Measurements from ENCODE around the gene GRIP2.

The GRIP2 gene

GRCh38 chr3:14561051-14561960, 21.2 kb upstream of the GRIP2 start:
- DNase-seq: no peak

GRCh38 chr3:14560110-14560509, 20.0 kb upstream of the GRIP2 start:
- no peak for DNase-seq

- no peak for DNase-seq
Measured at GRCh38 chr3:14558029-14558428, 17.9 kb upstream of the GRIP2 start.

- no peak for DNase-seq
Measured at GRCh38 chr3:14555835-14556234, 15.7 kb upstream of the GRIP2 start.

- DNase-seq: no peak
Measured at GRCh38 chr3:14554715-14555114, 14.6 kb upstream of the GRIP2 start.

- no peak for DNase-seq
Measured at GRCh38 chr3:14553871-14554270, 13.7 kb upstream of the GRIP2 start.

GRCh38 chr3:14552717-14553116, 12.6 kb upstream of the GRIP2 start:
- DNase-seq: no peak

- no peak for DNase-seq
Measured at GRCh38 chr3:14552041-14552648, 12.0 kb upstream of the GRIP2 start.

- no peak for DNase-seq
Measured at GRCh38 chr3:14550651-14551611, 10.8 kb upstream of the GRIP2 start.

GRCh38 chr3:14550181-14550580, 10.0 kb upstream of the GRIP2 start:
- DNase-seq: no peak

GRCh38 chr3:14549256-14549919, 9.2 kb upstream of the GRIP2 start:
- DNase-seq: no peak

GRCh38 chr3:14548321-14548729, 8.2 kb upstream of the GRIP2 start:
- peak; percentile 41 for DNase-seq

GRCh38 chr3:14547693-14548092, 7.6 kb upstream of the GRIP2 start:
- DNase-seq: no peak

- no peak for DNase-seq
Measured at GRCh38 chr3:14546041-14546440, 5.9 kb upstream of the GRIP2 start.

- no peak for DNase-seq
Measured at GRCh38 chr3:14545251-14545635, 5.1 kb upstream of the GRIP2 start.

- DNase-seq: no peak
Measured at GRCh38 chr3:14544282-14545250, 4.4 kb upstream of the GRIP2 start.

GRCh38 chr3:14543446-14543845, 3.3 kb upstream of the GRIP2 start:
- DNase-seq: no peak

- DNase-seq: no peak
Measured at GRCh38 chr3:14542656-14543055, 2.5 kb upstream of the GRIP2 start.

- no peak for DNase-seq
Measured at GRCh38 chr3:14541646-14542045, 1.5 kb upstream of the GRIP2 start.

GRCh38 chr3:14540821-14541385, 761 bp upstream of the GRIP2 start:
- DNase-seq: no peak

- DNase-seq: no peak
Measured at GRCh38 chr3:14539384-14539741, 779 bp downstream of the GRIP2 start.

Measured in CD4-positive, alpha-beta T cell treated with Interleukin-6 for 4 hours (primary cell).